ENCODE data around the gene CSNK2B.

The CSNK2B gene

DNA sequence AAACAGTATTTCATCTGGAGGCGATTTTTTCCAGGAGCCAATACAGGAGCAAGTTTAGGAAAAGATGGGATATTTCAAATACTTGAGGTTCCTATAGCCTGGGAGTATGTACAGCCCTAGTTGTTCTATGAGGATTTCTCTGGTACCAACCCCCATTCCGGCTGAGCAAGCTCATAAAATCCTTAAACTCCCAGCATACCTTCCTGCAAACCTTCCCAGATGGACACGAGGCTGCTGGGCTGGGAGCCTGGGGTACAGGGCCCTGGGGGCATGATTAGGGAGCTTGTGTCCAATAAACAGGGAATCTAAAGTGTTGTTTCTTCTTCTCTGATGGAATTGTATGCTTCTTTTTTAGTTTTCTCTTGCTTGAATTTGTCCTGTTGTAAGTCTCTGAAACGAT lies 43.9 kb upstream of the CSNK2B start:
- Histone ChIP-seq H4K5ac (ENCODE audit: low read length) (no peak overlapping the region), H3K4me2 (ENCODE audit: low read length) (peak overlapping the region; percentile 83), H3K27me3 (ENCODE audit: insufficient read depth, low read length, poor library complexity) (no peaks in the 10 kb centered on the region), H3K4ac (ENCODE audit: low read depth, low read length) (no peak overlapping the region), H2BK15ac (replicated peaks; ENCODE audit: low read depth) (no peak overlapping the region), H3K9ac (ENCODE audit: low read length) (peak overlapping the region; percentile 88), H3K4me1 (ENCODE audit: control insufficient read depth, low read depth, low read length) (no peaks in the 10 kb centered on the region), H3K4me3 (ENCODE audit: low read length) (peak overlapping the region; percentile 3), H3K79me1 (ENCODE audit: low read length) (peaks cover 13% of the 10 kb centered on the region), H3K56ac (ENCODE audit: low read length) (peak overlapping the region; percentile 100), H3K36me3 (ENCODE audit: control insufficient read depth, insufficient read depth, low read length) (peaks cover 21% of the 10 kb centered on the region), H2BK5ac (ENCODE audit: low read length) (no peak overlapping the region), H2AK5ac (ENCODE audit: low read length) (no peak overlapping the region), H3K27ac (ENCODE audit: low read depth, low read length) (no peak overlapping the region), H2BK120ac (ENCODE audit: low read depth, low read length) (no peak overlapping the region), H3K79me2 (ENCODE audit: control insufficient read depth, insufficient read depth, low read length) (peaks cover 40% of the 10 kb centered on the region), H3K18ac (ENCODE audit: low read length) (no peak overlapping the region), H4K8ac (ENCODE audit: low read depth, low read length) (no peak overlapping the region), H3K23ac (ENCODE audit: low read length) (no peak overlapping the region)
- DNase-seq = no peak
- no CpG with 5 or more reads among the region's 4 CpGs for WGBS (ENCODE audit: extremely low coverage, insufficient coverage, low lambda C conversion rate)

DNA sequence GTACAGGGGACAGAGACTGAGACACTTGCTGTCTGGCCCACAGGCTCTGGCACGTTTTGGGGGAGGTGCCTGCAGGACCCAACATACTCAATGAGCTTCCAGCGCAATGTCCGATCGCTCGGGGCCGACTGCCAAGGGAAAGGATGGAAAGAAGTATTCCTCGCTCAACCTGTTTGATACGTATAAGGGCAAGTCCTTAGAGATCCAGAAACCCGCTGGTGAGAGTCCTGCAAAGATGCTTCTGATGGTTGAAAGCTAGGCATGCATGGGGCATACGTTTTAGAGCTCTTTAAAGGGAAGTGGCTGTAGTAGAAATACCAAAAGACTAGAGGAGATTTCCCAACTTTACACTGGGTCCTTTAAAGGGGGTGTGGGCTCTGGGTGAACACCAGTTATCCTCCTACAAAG lies 43.2 kb upstream of the CSNK2B start:
- peaks cover 40% of the 10 kb centered on the region for H3K79me2 ChIP-seq (ENCODE audit: control insufficient read depth, insufficient read depth, low read length)
- no peak overlapping the region for H2BK15ac ChIP-seq (replicated peaks; ENCODE audit: low read depth)
- no peak overlapping the region for H2AK5ac ChIP-seq (ENCODE audit: low read length)
- H3K4me1 ChIP-seq (ENCODE audit: control insufficient read depth, low read depth, low read length) = no peaks in the 10 kb centered on the region
- no CpG with 5 or more reads among the region's 10 CpGs for WGBS (ENCODE audit: extremely low coverage, insufficient coverage, low lambda C conversion rate)
- H3K36me3 ChIP-seq (ENCODE audit: control insufficient read depth, insufficient read depth, low read length) = peaks cover 23% of the 10 kb centered on the region
- H3K23ac ChIP-seq (ENCODE audit: low read length) = no peak overlapping the region
- H3K79me1 ChIP-seq (ENCODE audit: low read length) = peaks cover 13% of the 10 kb centered on the region
- H3K4me2 ChIP-seq (ENCODE audit: low read length) = peak overlapping the region; percentile 83
- H3K18ac ChIP-seq (ENCODE audit: low read length) = no peak overlapping the region
- no peak overlapping the region for H3K4me3 ChIP-seq (ENCODE audit: low read length)
- H2BK120ac ChIP-seq (ENCODE audit: low read depth, low read length) = no peak overlapping the region
- H4K5ac ChIP-seq (ENCODE audit: low read length) = no peak overlapping the region
- no peak overlapping the region for H2BK5ac ChIP-seq (ENCODE audit: low read length)
- peak overlapping the region; percentile 88 for H3K9ac ChIP-seq (ENCODE audit: low read length)
- DNase-seq = no peak
- peak overlapping the region; percentile 26 for H3K56ac ChIP-seq (ENCODE audit: low read length)
- no peak overlapping the region for H3K4ac ChIP-seq (ENCODE audit: low read depth, low read length)
- no peak overlapping the region for H4K8ac ChIP-seq (ENCODE audit: low read depth, low read length)
- no peak overlapping the region for H3K27ac ChIP-seq (ENCODE audit: low read depth, low read length)
- no peaks in the 10 kb centered on the region for H3K27me3 ChIP-seq (ENCODE audit: insufficient read depth, low read length, poor library complexity)

DNA sequence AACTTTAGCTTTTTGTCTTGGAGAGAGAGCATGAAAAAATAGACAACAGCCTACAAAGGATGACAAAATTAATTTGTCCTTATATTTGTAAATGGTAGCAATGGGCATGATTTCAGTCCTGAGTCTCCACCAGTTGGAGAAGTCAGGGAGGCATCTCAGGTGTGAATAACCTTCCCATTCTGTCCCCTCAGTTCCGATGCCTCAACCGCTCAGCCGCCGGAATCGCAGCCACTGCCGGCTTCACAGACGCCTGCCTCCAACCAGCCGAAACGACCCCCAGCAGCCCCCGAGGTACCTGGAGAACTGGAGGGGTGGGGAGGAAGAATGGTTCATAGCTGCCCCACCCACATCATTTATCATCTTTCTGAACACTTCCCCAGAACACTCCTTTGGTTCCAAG lies 41.8 kb upstream of the CSNK2B start:
- Histone ChIP-seq H3K27ac (ENCODE audit: low read depth, low read length) (no peak overlapping the region), H3K36me3 (ENCODE audit: control insufficient read depth, insufficient read depth, low read length) (peaks cover 33% of the 10 kb centered on the region)
- no CpG with 5 or more reads among the region's 10 CpGs for WGBS (ENCODE audit: extremely low coverage, insufficient coverage, low lambda C conversion rate)

DNA sequence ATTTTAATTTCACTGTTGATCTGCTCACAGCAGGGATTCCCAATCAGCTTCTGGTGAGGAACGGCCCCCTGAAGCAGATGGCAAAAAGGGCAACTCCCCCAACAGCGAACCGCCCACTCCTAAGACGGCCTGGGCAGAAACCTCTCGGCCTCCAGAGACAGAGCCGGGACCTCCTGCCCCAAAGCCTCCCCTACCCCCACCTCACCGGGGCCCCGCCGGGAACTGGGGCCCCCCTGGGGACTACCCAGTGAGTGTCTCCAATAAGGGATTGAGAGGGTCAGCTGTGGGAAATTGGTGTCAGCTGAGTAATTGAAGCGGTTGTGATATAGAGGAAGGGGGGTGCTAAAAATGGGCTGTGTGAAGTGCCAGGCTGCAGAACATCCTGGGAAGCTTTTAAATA lies 38.9 kb upstream of the CSNK2B start:
- H3K36me3 ChIP-seq (ENCODE audit: control insufficient read depth, insufficient read depth, low read length) = peaks cover 43% of the 10 kb centered on the region
- no peak overlapping the region for H3K27ac ChIP-seq (ENCODE audit: low read depth, low read length)
- H4K5ac ChIP-seq (ENCODE audit: low read length) = no peak overlapping the region

More for the DNA sequence above, 41.8 kb upstream of the CSNK2B start:
- no peak for DNase-seq
- no peak overlapping the region for H3K4me3 ChIP-seq (ENCODE audit: low read length)
- H3K79me2 ChIP-seq (ENCODE audit: control insufficient read depth, insufficient read depth, low read length) = peaks cover 42% of the 10 kb centered on the region
- H3K4me2 ChIP-seq (ENCODE audit: low read length) = no peak overlapping the region
- H4K8ac ChIP-seq (ENCODE audit: low read depth, low read length) = no peak overlapping the region
- H2BK15ac ChIP-seq (replicated peaks; ENCODE audit: low read depth) = no peak overlapping the region
- H2BK5ac ChIP-seq (ENCODE audit: low read length) = no peak overlapping the region
- no peak overlapping the region for H3K56ac ChIP-seq (ENCODE audit: low read length)
- H3K27me3 ChIP-seq (ENCODE audit: insufficient read depth, low read length, poor library complexity) = no peaks in the 10 kb centered on the region
- no peak overlapping the region for H3K23ac ChIP-seq (ENCODE audit: low read length)
- no peak overlapping the region for H3K4ac ChIP-seq (ENCODE audit: low read depth, low read length)
- no peak overlapping the region for H4K5ac ChIP-seq (ENCODE audit: low read length)
- no peak overlapping the region for H3K9ac ChIP-seq (ENCODE audit: low read length)
- H3K79me1 ChIP-seq (ENCODE audit: low read length) = peaks cover 15% of the 10 kb centered on the region
- no peaks in the 10 kb centered on the region for H3K4me1 ChIP-seq (ENCODE audit: control insufficient read depth, low read depth, low read length)
- H3K18ac ChIP-seq (ENCODE audit: low read length) = no peak overlapping the region
- H2BK120ac ChIP-seq (ENCODE audit: low read depth, low read length) = no peak overlapping the region
- H2AK5ac ChIP-seq (ENCODE audit: low read length) = no peak overlapping the region

DNA sequence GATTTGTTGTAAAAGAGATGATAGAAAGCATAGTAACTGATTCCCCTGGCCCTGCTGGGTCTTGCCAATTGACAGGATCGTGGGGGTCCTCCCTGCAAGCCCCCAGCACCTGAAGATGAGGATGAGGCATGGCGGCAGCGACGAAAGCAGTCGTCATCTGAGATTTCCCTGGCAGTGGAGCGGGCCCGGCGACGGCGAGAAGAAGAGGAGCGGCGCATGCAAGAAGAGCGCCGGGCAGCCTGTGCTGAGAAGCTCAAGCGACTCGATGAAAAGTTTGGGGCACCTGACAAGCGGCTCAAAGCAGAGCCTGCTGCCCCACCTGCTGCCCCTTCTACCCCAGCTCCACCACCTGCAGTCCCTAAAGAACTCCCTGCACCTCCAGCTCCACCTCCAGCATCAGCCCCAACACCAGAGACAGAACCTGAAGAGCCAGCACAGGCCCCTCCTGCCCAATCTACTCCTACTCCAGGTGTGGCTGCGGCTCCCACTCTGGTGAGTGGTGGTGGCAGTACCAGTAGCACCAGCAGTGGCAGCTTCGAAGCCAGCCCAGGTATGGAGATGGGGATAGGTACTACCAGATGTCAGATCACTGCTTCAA lies 38.1 kb upstream of the CSNK2B start:
- Histone ChIP-seq H3K9ac (ENCODE audit: low read length) (no peak overlapping the region), H2BK15ac (replicated peaks; ENCODE audit: low read depth) (no peak overlapping the region), H3K27me3 (ENCODE audit: insufficient read depth, low read length, poor library complexity) (no peaks in the 10 kb centered on the region), H3K4me3 (ENCODE audit: low read length) (no peak overlapping the region), H2AK5ac (ENCODE audit: low read length) (no peak overlapping the region), H3K23ac (ENCODE audit: low read length) (no peak overlapping the region), H3K4me2 (ENCODE audit: low read length) (no peak overlapping the region), H3K79me1 (ENCODE audit: low read length) (peaks cover 22% of the 10 kb centered on the region), H3K4ac (ENCODE audit: low read depth, low read length) (no peak overlapping the region), H3K79me2 (ENCODE audit: control insufficient read depth, insufficient read depth, low read length) (peaks cover 24% of the 10 kb centered on the region), H4K8ac (ENCODE audit: low read depth, low read length) (no peak overlapping the region), H3K36me3 (ENCODE audit: control insufficient read depth, insufficient read depth, low read length) (peaks cover 51% of the 10 kb centered on the region), H3K4me1 (ENCODE audit: control insufficient read depth, low read depth, low read length) (no peaks in the 10 kb centered on the region), H4K5ac (ENCODE audit: low read length) (no peak overlapping the region), H3K56ac (ENCODE audit: low read length) (no peak overlapping the region), H2BK5ac (ENCODE audit: low read length) (no peak overlapping the region), H2BK120ac (ENCODE audit: low read depth, low read length) (no peak overlapping the region), H3K18ac (ENCODE audit: low read length) (no peak overlapping the region), H3K27ac (ENCODE audit: low read depth, low read length) (no peak overlapping the region)
- WGBS (ENCODE audit: extremely low coverage, insufficient coverage, low lambda C conversion rate) = no CpG with 5 or more reads among the region's 19 CpGs
- no peak for DNase-seq

More for the DNA sequence above, 38.9 kb upstream of the CSNK2B start:
- Histone ChIP-seq H3K4me3 (ENCODE audit: low read length) (no peak overlapping the region), H3K23ac (ENCODE audit: low read length) (no peak overlapping the region), H3K4me2 (ENCODE audit: low read length) (no peak overlapping the region), H3K27me3 (ENCODE audit: insufficient read depth, low read length, poor library complexity) (no peaks in the 10 kb centered on the region), H3K4me1 (ENCODE audit: control insufficient read depth, low read depth, low read length) (no peaks in the 10 kb centered on the region), H3K56ac (ENCODE audit: low read length) (no peak overlapping the region), H4K8ac (ENCODE audit: low read depth, low read length) (no peak overlapping the region), H3K18ac (ENCODE audit: low read length) (no peak overlapping the region), H2BK15ac (replicated peaks; ENCODE audit: low read depth) (no peak overlapping the region), H2BK5ac (ENCODE audit: low read length) (no peak overlapping the region), H2BK120ac (ENCODE audit: low read depth, low read length) (no peak overlapping the region), H2AK5ac (ENCODE audit: low read length) (no peak overlapping the region), H3K79me2 (ENCODE audit: control insufficient read depth, insufficient read depth, low read length) (peaks cover 33% of the 10 kb centered on the region), H3K79me1 (ENCODE audit: low read length) (peaks cover 17% of the 10 kb centered on the region), H3K4ac (ENCODE audit: low read depth, low read length) (no peak overlapping the region), H3K9ac (ENCODE audit: low read length) (no peak overlapping the region)
- no CpG with 5 or more reads among the region's 10 CpGs for WGBS (ENCODE audit: extremely low coverage, insufficient coverage, low lambda C conversion rate)
- DNase-seq = no peak

DNA sequence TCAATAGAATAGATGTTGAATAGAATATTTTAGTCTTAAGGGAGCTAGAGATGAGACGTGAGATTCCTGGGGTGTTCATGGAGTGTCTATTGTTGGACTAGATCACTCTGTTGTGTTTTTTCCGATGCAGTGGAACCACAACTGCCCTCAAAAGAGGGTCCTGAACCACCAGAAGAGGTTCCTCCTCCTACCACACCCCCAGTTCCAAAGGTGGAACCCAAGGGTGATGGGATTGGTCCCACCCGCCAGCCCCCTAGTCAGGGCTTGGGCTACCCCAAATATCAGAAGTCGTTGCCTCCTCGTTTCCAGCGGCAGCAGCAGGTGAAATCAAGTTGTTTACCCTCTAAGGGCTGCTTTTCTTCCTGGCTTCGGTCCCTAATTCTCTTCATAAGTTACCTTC lies 36.9 kb upstream of the CSNK2B start:
- Histone ChIP-seq H3K27ac (ENCODE audit: low read depth, low read length) (no peak overlapping the region), H3K56ac (ENCODE audit: low read length) (no peak overlapping the region), H3K36me3 (ENCODE audit: control insufficient read depth, insufficient read depth, low read length) (peaks cover 56% of the 10 kb centered on the region), H2BK120ac (ENCODE audit: low read depth, low read length) (no peak overlapping the region), H2AK5ac (ENCODE audit: low read length) (no peak overlapping the region), H3K27me3 (ENCODE audit: insufficient read depth, low read length, poor library complexity) (no peaks in the 10 kb centered on the region), H3K4me2 (ENCODE audit: low read length) (no peak overlapping the region), H2BK5ac (ENCODE audit: low read length) (no peak overlapping the region), H3K4me3 (ENCODE audit: low read length) (no peak overlapping the region), H3K79me2 (ENCODE audit: control insufficient read depth, insufficient read depth, low read length) (peaks cover 13% of the 10 kb centered on the region), H3K79me1 (ENCODE audit: low read length) (peaks cover 18% of the 10 kb centered on the region), H2BK15ac (replicated peaks; ENCODE audit: low read depth) (no peak overlapping the region), H3K4me1 (ENCODE audit: control insufficient read depth, low read depth, low read length) (no peaks in the 10 kb centered on the region), H4K8ac (ENCODE audit: low read depth, low read length) (no peak overlapping the region), H3K18ac (ENCODE audit: low read length) (no peak overlapping the region), H3K9ac (ENCODE audit: low read length) (no peak overlapping the region), H3K23ac (ENCODE audit: low read length) (no peak overlapping the region), H4K5ac (ENCODE audit: low read length) (no peak overlapping the region), H3K4ac (ENCODE audit: low read depth, low read length) (no peak overlapping the region)
- no peak for DNase-seq
- WGBS (ENCODE audit: extremely low coverage, insufficient coverage, low lambda C conversion rate) = no CpG with 5 or more reads among the region's 7 CpGs
